GM10266 (cell line): ENCODE measurements around the gene ACAD10.
"Not testable (repeated sequence)": the region's sequence is repeated elsewhere in the genome, so short reads cannot be mapped to it uniquely, and the experiment has no call there.

Source experiments
- DNase-seq: peaks from one replicate; pipeline ENCODE4 v3.0.0; 2012; ENCODE audit errors: extremely low spot score
- CTCF ChIP-seq: IDR thresholded peaks from 2 replicates; pipeline ENCODE4 v1.5.1; 2012; ENCODE audit warnings: mild to moderate bottlenecking, low read depth; ENCODE audit not compliant: control insufficient read depth, insufficient read depth; ENCODE audit errors: missing control alignments

Gene ACAD10

GRCh38 chr12:111664961-111665865, 20.6 kb upstream of the ACAD10 start:
- DNase-seq: no peak
- TF ChIP-seq CTCF: no peak

- DNase-seq: no peak
- TF ChIP-seq CTCF: no peak
These were observed 13.0 kb upstream of the ACAD10 start for GRCh38 chr12:111672822-111673381.

GRCh38 chr12:111673503-111673902, 12.3 kb upstream of the ACAD10 start:
- peak; percentile 44 for TF ChIP-seq CTCF

GRCh38 chr12:111677186-111677585, 8.7 kb upstream of the ACAD10 start:
- TF ChIP-seq CTCF: no peak
- no peak for DNase-seq

More at GRCh38 chr12:111673503-111673902, 12.3 kb upstream of the ACAD10 start:
- DNase-seq: no peak

GRCh38 chr12:111684485-111685198, 1.2 kb upstream of the ACAD10 start:
- DNase-seq: not testable (repeated sequence)

- DNase-seq: peak; percentile 28
- TF ChIP-seq CTCF: no peak
These were observed 487 bp upstream of the ACAD10 start for GRCh38 chr12:111685322-111685810.

- no peak for DNase-seq
- no peak for TF ChIP-seq CTCF
These were observed 787 bp downstream of the ACAD10 start for GRCh38 chr12:111686574-111687105.
